Subcutaneous adipose tissue (tissue), 4 donors: ENCODE results near the gene RAMACL. TPM values are rescaled to one million over a fixed set of nuclear protein-coding genes. Genes with fewer than 3 reads are reported as not detected.

Experiments
- total RNA-seq, 4 donors: library from RNA; depleted of rRNA; stranded (reverse); fragments of >200 nt; gene quantifications; one replicate each; pipeline ENCODE4 v1.1.0, GENCODE V29; 2016
- TF ChIP-seq, protein P1 (sequence below): fragments of 450-650 bp; IDR thresholded peaks from one replicate; pipeline ENCODE4 v1.5.1; 2016; ENCODE audit warnings: low read depth, mild to moderate bottlenecking, control low read depth, antibody characterized with exemption, moderate library complexity

RAMACL gene
- total RNA-seq, 4 donors from 2014 or later, result 8.8 to 13.2 (median 11.1) TPM

DNA sequence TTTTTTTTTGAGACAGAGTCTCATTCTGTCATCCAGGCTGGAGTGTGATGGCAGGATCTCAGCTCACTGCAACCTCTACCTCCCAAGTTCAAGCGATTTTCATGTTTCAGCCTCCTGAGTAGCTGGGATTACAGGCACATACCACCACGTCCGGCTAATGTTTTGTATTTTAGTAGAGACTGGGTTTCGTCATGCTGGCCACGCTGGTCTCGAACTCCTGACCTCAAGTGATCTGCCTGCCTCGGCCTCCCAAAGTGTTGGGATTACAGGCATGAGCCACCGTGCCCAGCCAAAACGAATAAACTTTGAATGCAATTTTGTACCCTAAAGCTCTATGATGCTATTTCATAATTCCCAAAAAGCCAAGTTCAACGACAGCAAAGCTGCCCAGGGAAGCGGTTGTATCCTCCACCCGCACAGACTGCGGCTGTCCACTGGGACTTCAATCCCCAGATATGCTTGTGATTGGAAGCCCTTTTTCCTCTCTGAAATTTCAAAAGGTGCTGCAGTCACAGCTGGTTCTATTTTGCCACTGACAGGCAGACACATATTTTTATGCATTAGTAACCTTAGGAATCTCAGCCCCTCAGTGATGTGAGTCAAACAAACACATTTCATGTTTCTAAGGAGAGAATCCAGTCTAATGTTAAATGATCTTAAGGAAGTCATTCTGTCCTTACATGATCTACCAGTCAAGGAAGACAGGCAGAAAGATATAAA lies 8.7 kb upstream of the RAMACL start:
- TF ChIP-seq, protein P1, sequence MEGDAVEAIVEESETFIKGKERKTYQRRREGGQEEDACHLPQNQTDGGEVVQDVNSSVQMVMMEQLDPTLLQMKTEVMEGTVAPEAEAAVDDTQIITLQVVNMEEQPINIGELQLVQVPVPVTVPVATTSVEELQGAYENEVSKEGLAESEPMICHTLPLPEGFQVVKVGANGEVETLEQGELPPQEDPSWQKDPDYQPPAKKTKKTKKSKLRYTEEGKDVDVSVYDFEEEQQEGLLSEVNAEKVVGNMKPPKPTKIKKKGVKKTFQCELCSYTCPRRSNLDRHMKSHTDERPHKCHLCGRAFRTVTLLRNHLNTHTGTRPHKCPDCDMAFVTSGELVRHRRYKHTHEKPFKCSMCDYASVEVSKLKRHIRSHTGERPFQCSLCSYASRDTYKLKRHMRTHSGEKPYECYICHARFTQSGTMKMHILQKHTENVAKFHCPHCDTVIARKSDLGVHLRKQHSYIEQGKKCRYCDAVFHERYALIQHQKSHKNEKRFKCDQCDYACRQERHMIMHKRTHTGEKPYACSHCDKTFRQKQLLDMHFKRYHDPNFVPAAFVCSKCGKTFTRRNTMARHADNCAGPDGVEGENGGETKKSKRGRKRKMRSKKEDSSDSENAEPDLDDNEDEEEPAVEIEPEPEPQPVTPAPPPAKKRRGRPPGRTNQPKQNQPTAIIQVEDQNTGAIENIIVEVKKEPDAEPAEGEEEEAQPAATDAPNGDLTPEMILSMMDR, result no peak

- TF ChIP-seq, protein P1, result no peak
Observed at GRCh38 chr6:166592821-166593220, 6.3 kb upstream of the RAMACL start.

GRCh38 chr6:166591961-166592520 lies 5.6 kb upstream of the RAMACL start:
- TF ChIP-seq, protein P1, result no peak

GRCh38 chr6:166591026-166591425 lies 4.5 kb upstream of the RAMACL start:
- TF ChIP-seq, protein P1, result no peak

DNA sequence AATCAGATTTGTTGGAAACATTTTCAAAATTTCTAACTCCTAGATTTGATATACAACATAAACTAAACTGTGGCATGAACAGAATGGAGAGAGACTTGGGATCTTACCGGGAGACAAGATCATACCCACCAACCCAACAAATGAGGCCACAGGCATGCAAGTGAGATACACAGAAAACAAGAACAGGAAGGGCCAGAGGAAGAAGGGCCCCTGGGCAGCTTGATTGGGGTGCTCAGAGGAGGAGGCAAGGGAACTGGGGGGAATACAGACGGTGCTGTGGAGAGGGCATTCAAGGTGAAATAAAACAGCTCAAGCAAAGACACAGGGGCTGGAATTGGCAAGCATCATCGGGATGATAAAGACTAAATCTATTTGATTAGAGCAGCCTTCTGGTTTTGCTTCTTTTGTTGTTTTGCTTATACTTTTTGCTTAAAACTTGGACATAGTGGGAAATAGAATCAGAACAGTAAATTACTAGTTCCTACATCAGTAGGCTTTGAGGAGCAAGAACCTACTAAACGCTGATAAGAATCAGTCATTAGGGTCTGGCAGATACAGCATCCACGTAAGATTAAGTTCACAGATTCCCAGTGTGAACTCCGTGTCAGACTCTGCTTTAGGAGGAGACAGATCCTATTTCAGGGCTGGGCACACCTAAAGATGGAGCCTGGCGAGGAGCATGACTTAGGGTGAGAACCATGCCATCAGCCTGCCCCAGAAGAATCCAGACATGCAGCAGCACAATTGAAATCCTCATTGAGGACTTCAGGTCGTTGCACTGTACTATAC lies 3.5 kb upstream of the RAMACL start:
- TF ChIP-seq, protein P1, result no peak

DNA sequence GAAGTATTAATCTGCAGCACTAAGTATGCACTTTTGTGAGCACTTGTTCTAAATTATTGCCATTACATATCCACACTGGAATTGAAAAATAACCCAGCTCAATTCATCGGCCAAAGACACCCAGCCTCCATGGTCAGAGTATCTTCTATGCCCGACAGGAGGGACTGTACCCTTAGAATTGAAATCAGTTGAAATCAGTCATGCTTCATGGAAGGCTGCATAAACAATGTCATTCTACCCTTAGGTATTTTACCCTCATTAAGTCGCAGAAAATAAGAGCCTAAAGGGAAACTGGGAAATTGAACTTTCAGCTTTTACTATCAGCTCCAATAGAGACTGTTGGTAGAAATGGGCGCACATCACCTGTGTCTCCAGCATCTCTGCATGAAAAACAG lies 2.9 kb upstream of the RAMACL start:
- TF ChIP-seq, protein P1, result no peak

GRCh38 chr6:166588691-166589336 lies 2.3 kb upstream of the RAMACL start:
- TF ChIP-seq, protein P1, result no peak
